HG03565 (cell line): ENCODE data around the gene LLPH.

Experiments
- ATAC-seq: cut with Tn5 transposase; IDR thresholded peaks from one replicate; pipeline ENCODE4 v1.9.1; 2021; ENCODE audit warnings: mild to moderate bottlenecking, moderate library complexity; ENCODE audit not compliant: unreplicated experiment

LLPH gene

DNA sequence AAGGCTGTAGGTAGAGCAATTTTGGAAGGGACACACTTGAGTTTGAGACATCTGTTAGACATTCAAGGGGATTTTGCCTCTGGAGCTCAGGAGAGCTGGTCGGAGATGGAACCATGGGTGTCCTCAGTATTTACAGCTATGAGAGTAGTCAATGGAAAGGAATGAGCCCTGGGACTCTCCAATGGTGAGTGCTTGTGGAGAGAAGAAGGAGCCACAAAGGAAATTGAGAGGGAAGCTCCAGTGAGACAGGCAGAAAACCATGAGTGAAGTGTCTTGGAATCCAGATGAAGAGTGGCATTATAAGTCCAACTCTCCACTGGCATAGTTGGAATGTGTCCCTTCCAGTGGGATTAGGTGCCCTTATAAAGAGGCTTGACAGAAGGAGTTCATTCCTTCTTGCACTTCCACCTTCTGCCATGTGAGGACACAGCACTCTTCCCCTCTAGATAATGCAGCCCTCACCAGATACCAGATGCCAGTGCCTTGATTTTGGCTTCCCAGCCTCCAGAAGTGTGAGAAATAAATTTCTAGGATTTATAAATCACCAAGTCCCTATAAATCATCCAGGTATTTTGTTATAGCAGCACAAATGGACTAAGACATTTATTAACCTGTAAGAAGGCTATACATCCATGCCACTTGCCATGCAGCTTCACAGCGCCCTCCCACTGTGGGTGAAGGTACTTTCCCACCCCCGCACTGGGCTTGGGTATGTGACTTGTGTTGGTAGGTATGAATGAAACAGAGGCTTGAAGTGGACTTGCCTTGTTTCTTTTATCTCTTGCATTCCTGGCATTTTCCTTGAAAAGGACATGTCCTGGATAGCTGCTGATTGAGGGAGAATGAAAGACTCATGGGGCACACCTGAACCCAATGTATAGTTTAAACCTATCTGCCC lies 27.3 kb downstream of the LLPH start:
- no peak for ATAC-seq

DNA sequence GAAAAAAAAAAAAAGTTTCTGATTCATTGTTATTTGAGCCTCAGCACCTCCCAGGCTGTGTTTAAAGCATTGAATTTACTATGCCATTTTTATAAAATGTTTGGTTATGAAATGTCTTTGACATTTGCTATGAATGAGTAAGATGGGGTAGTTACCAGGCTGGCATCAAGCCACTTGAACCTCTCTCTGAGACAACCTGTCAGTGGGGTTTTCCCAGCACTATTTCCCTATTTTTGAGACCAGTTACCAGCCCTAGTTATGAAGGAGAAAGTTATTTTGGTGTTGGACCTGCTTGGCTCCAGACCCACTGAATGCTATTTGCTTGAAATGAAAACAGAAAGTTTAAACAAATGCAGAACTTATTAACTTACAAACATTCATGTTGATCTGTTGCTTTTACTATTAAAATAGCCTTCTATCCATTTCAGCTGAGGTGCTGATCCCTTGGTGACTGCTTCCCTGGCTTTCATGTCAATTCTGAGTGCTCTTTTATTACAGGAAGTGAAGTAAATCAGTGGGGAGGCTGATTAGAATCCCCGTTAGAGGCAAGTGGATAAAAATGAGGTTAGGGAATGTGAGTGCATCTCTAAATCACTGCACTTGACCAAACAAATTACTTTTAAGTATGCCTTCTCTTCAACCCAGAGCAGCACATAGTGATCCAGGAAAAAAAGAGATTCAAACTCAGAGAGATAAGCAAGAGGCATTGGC lies 37.8 kb downstream of the LLPH start:
- ATAC-seq, result peak; percentile 54

DNA sequence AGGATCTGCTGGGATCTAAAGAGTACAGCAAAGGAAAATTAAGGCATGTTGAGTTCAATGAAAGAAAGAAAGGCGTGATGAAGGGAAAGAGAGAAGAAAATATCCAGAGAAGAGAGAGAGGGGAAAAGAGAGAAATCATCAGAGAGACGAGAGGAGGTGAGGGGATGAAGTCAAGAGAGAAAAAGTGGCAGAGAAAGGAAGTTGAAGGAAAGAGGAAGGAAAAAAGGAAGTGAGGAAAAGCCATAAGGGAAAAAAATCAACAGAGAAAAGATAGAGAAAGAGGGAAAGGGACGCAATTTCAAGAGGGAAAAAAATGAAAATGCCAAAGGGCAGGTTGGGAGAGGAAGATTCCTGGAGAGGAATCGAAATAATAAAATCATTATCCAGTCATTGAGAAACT lies 40.4 kb downstream of the LLPH start:
- no peak for ATAC-seq

DNA sequence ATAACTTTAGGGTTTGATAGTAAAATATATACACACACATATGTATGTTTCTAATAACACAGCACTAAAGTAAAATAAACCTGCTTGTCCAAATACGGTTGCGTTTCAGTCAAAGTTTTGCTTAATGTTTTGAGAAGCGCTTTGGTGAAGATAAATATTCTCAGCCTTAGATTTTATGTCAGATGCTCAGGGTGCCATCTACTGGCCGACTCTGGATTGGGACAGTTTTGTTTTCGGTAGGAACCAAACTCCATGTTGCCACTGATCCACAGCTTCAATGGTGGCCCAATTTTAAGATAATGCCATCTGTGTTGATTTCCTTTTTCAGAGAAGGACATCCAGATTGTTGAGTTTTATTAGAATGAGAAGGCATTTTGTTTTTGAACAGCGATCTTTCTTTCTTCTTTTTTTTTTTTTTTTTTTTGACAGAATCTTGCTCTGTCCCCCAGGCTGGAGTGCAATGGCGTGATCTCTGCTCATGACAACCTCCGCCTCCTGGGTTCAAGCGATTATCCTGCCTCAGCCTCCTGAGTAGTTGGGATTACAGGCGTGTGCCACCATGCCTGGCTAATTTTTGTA lies 43.1 kb downstream of the LLPH start:
- ATAC-seq, result peak; percentile 87

DNA sequence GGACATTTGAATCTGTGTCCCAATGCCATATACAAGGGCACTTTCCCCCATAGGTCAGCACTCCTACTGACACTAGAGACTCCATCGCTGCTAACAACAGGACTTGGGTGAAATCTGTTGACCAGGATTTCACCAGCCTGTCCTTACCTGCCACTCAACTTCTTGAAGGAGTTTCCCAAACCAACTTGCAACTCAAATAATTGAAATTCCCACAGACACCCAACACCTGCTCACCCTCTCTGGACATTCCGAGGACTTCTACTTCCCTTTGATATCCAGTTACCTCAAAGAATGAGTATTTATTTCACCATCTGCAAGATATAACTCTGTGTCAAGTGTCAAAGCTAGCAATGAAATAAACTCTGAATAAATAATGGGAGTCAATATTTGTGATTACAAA lies 44.6 kb downstream of the LLPH start:
- no peak for ATAC-seq

DNA sequence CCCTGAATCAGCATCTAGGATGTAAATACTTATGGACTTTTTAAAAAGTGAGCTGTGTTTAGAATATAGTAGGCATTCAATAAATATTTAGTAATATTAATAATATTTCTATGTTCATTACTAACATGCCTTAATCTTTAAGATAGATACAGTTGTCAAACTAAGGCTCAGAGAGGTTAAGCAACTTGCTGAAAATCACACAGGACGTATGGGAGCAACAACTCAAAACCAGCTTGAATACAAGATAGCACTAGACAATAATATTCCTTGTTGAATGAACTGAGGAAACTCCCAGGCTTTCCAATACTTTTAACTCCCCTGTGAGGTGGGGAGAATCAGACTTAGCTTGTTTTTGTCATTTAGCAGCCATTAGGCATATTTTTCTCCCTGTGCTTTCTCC lies 45.3 kb downstream of the LLPH start:
- ATAC-seq, result no peak

DNA sequence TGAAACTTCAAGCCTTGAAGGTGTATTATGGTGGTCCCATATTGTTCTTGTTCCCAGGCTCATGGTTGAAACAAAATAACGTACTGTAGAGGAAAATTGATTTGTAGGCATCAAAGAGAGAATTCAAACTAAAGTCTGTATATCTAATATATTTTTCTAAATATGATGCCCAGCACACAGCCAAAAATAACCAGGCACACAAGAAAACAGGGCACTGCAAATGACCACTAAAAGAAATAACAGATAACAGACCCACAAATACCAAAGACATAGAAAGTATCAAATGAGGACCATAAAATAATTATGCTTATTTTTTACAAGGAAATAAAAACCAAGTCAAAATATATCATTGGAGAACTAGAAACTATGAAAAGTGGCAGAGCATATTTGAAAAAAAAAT lies 46.8 kb downstream of the LLPH start:
- no peak for ATAC-seq

DNA sequence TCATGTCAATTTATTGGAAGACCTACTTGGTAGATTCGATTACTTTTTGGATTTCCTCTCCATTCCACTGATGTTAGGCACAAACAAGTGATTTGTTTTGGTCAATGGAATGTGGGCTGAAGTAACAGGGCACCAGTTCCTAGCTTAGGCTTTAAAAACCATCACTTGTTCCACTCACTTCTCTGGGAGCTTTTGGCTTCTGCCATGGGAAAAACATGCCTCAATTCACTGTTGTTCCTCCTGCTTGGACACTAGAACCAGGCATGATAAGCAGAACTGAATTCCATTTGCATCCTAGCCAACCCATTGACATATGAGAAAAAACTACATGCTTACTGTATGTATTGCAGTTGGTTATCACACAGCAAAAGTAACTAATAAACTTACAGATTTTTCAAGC lies 47.8 kb downstream of the LLPH start:
- ATAC-seq, result no peak

DNA sequence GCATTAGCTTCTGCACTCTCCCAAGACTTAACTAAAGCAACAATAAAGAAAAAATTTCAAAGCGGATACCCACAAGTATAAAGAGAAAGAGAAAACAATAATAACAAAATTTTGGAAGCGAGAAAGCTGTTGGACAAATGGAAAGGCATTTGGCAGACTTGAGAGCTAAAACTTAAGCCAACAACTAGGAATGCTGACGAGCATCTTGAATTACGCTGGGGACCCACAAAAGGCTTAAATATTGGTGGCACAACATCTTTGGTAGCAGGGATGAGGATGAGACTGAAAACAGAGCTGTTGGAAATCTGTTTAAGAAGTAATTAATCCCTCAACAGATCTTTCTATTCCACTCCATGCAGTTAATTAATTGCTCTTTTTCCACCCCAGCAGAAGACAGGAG lies 49.8 kb downstream of the LLPH start:
- ATAC-seq, result no peak

DNA sequence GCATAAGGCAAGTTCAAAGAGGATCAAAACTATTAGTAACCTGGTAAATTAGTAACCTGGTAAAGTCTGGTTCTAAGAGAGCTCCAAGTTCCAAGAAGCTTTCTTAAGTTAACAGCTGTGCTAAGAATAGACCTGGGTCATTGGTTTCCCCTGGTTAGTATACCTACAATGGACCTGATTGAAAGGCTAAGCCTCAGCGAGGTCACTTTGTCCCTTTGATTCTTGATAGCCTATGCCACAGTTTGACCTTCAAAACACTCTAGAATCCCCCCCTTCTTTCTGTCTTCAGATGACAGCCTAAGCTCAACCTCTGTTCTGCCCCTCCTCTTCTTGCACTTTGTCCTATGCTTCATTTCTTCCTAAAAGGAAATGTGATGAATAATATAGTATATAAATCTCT lies 53.0 kb downstream of the LLPH start:
- ATAC-seq, result no peak

DNA sequence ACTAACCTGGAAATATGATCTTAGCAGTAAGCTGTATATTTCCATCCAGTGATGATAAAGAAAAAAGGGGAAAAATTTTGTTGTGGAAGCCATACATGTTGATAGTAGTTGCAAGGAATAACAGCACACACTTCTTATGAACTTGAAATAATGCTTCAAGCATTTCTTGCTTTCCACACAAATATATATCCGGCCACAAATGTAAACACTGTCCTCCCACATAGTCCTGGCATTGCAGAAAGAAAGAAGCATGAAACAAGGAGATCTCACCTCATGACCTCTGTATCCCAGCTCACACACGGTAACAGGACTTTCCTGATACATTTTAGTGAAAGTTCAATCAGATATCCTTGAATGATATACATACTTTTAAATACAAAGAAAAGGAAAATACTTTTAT lies 56.0 kb downstream of the LLPH start:
- ATAC-seq, result no peak

DNA sequence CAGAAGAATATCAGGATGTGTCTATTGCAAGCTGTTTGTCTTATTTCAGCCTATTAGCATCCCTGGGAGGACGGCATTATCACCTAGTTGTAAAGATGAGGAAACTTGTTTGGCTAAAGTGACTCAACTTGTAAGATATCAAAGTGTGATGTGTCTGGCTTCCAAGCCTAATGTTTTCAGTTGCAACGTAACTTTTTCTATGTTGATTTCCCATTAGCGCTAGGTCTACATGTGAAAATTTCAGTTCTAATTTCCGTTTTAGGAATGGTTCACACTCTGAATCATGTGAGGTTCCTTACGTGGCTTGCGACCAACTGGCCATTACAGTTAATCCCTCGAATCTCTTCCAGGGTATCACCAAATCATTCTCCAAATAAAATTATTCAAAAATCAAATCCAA lies 58.0 kb downstream of the LLPH start:
- ATAC-seq, result peak; percentile 50

DNA sequence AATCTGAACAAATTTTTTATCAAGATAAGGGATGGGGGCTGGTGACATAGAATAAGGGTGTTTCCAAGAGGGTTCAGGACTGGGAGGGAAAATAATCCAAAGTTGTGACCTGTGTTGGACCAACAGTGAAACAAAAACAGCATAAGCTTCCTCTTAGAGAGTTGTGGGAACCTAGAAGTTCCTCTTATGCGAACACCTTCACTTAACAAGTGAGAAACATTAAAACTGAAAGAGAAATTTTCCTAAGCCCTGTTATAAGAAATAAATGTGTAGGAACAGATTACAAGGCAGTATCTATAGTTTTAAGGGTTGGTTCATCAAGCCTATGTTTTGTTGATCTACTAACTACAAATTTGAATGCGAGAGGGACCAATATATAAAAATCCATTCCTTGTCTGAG lies 58.4 kb downstream of the LLPH start:
- peak; percentile 59 for ATAC-seq

DNA sequence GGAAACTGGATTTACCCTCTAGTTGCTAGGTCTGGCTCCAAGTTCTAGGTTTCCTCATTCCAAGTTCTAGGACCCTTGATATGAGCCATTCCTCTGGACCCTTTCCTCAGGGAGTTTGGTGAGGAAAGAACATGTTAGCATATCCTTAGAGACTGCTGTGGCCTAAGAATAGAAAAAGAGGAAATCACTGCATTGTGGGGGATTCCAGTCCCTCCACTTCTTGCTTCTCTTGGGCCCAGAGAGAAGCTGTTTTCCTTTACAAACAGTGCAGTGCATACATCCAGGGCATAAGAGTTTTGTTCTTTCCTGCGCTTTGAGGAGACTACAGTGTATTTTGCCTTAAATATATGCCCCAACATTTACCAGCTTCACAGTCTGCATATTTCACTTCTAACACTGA lies 59.0 kb downstream of the LLPH start:
- ATAC-seq, result no peak

DNA sequence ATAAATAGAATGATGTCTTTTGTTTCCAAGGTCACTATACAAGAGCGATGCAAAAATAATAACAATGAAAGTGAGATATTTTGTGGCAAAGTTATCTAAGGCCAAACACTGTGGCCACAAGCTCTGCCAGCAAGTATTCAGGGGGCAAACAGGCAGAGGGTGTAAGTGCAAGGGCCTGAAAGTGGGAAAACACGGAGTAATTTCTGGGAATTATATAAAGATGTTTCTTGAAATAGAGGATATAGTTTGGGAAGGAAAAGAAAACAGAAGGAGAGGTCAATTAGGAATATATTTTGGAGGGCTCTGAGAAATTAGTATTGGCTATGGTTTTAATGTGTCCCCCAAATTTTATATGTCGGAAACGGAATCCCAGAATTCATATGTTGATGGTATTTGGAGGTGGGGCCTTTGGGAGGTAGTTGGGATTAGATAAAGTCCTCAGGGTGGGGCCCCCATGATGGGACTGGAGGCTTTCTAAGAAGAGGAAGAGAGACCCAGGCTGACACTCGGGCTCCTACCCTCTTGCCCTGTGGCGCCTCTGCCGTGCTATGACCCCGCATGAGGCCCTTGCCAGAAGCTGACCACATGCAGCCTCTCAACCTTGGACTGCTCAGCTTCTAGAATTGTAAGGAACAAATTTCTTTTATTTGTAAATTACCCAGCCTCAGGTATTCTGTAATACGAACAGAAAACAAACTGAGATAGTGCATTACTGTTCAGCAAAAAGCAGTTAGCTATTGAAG lies 60.0 kb downstream of the LLPH start:
- no peak for ATAC-seq

DNA sequence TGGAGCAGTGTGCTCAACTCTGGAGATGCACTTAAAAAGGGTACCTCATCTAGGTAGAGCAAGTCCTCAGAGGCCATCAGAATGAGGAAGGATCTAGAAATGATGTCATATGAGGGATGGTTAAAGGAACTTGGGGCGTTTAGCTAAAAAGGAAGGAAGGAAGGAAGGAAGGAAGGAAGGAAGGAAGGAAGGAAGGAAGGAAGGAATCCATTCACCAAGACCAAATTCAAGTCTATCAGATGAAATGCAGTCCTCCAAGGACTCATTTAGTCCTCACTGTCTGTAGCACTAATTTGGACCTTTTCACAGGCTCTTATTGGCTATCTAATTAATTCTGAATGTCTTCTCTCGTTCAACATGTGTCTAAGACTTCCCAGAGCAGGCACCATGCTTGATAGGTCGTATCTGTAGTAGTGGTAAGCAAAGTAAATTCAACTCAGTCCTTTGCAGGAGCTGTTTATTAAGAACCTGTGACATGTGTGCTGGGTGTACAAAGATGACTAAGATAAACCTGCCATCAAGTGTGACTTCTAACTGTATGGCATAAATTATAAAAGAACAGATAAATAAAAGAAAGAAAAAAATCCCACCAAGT lies 63.5 kb downstream of the LLPH start:
- ATAC-seq, result no peak
